HG03432 (cell line): ENCODE data around the gene NAGPA.

ENCODE experiments used
- ATAC-seq: cut with Tn5 transposase; IDR thresholded peaks from one replicate; pipeline ENCODE4 v1.9.1; 2021; ENCODE audit warnings: mild to moderate bottlenecking, moderate library complexity; ENCODE audit not compliant: unreplicated experiment

NAGPA gene

DNA sequence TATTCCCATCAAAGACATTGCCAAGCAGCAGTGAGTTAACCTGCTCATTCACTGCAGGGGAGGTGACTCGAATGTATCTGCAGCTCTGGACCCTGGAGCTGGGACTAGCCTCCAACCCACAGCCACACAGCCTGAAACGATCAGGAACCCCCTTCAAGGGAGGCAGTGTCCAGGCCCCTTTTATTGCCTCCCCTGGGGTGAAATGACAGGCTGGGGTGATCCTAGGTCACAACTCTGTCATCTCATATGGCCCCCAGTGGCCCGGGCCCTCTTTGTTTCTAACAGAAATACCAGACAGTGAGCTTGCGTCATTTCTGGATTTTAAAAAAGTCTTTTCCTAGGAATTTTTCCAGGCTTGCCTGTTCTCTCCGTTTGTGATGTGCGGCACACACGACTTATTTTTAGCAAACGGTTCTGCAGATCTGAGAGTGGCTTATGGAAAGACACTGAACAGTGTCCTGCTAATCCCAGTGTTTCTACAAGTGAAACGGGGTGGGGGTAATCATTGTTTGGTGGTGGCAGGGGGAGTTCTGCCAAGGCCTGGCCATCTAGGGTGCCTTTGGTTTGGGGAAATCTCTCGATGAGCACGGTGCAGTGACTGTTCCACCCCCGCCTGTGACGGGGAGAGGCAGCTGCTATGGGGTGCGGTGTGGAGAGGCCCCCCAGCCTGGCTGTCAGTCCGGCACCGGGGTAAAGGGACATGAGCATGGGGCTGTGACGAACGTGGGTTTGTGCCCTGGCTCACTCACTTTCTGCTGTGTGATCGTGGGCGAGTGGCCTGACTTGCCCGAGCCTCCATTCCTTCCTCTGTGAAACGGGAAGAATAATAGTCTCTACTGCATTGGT is 27.2 kb downstream of the NAGPA start:
- ATAC-seq = no peak

DNA sequence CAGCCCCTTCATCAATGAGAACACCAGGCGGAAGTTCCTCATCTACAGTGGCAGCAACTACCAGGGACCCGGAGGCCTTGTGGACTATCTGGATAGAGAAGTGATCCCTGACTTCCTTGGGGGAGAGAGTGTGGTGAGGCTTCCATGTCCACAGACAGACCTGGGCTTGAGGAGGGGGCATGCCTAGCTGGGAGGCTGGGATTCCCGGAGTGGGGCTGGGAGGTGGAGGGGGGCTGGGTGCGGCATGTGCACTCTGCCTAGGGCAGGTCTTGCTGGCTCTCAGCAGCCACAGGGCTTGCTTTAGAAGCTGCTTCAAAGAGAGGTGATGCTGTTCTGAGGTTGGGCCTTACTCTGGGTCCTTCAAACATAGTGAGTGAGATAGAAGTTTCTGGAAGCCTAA is 27.8 kb downstream of the NAGPA start:
- no peak for ATAC-seq

DNA sequence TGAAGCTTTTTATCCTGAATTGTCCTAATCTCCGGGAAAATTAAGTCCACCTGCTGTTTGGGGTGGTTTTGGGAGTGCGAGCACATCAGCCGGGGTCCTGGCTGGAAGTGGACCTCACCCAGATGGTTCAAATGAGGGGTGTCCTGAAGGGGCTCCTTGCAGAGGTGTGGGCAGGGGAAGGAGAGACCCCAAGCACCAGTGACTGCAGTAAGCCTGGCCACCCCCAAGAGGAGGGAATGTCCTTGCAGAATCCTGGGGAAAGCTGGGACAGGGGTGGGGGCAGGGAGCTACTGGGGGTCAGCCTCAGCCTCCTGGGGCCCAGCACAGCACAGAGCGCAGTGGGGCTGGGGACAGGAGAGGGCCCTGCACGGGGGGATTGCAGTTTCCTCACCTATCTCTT is 29.4 kb downstream of the NAGPA start:
- no peak for ATAC-seq

DNA sequence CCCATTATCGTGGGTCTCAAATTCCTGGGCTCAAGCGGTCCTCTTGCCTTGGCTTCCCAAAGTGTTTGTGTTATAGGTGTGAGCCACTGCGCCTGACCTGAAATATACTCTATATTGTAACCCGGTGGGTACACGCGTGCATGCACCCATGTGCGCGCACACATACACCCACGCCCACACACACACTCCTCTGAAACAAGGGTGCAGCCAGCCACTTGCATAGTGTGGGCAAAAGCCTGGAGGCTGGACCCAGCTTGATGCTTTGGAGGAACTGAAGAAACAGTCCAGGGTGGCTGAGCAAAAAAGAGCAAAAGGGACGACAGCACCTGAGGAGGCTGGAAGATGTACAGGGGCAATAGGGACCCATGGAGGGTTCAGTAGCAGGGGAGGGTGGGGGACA is 29.9 kb downstream of the NAGPA start:
- ATAC-seq = no peak

DNA sequence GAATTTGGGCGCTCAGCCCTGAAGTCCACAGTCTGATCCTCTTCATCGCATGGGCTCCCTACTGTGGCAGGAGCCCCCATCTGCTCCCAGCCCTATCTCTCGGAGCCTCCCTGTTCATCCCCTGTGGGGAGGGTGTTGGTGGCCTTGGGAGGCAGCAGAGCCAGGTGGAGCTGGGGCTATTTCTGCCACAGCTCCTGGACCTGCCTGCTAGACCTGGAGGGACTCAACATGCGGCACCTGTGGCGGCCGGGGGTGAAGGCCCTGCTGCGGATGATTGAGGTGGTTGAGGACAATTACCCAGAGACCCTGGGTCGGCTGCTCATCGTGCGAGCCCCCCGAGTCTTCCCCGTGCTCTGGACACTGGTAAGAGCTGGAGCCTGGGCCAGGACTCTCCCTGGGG is 30.5 kb downstream of the NAGPA start:
- ATAC-seq = no peak

DNA sequence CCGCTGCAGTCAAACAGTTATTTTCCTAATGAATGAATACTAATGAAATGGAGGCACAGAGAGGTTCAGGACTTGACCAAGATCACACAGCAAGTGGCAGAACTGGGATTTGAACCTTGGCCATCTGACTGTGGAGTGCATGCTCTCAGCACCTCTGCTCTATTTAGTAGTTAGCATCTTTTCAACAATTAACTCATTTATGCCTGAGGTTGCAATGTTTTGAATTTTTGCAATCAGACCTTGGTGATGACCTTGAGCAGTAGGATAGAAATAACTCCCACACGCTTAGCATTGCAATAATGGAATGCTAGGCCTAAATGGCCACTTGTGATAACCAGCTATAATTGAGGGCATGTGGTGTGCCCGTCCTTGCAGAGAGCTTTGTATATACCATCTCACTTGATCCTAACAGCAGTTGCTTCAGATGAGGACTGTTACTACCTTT is 31.0 kb downstream of the NAGPA start:
- ATAC-seq = no peak

DNA sequence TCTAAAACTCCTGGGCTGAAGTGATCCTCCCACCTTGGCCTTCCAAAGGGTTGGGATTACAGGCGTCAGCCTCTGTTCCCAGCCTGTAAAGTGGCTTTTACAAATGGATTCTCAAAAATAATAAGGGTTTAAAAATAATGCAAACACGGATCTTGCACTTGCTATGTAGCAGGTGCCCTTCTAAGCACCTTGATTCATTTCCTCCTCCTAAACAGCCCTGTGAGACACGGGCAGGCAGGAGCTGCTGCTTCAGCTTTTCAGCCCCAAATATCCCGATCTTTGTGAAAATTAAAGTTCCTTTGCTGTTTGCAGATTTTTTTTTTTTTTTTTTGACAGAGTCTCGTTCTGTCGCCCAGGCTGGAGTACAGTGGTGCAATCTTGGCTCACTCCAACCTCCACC is 31.7 kb downstream of the NAGPA start:
- no peak for ATAC-seq

DNA sequence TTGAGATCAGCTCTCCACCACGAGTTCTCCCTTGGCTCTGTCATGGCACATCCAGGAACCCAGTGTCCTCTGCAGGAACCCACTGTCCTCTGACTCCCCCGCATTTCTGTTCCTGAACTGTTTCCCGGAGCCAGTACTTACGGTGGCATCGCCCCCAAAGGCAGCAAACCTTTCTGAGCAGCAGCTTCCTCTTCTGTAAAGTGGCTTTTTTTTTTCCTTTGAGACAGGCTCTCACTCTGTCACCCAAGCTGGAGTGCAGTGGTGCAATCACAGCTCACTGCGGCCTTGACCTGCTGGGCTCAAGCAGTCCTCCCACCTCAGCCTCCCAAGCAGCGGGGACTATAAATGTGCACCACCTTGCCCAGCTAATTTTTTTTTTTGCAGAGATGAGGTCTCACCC is 32.2 kb downstream of the NAGPA start:
- no peak for ATAC-seq

DNA sequence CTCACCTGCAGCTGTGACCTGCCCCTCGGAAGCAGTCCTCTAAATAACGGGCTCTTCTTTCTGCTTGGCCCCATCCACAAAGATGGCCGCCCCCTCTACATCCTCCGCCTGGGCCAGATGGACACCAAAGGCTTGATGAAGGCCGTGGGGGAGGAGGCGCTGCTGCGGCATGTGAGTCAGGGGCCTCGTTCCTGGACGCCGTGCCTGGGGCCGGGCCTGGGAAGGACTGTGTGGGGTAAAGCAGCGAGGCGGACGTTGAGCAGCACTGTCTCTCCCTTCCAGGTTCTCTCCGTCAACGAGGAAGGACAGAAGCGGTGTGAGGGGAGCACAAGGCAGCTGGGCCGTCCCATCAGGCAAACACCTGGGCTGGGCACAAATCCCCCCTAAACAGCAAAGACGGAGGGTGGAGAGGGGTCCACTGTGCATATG is 33.1 kb downstream of the NAGPA start:
- ATAC-seq = no peak

DNA sequence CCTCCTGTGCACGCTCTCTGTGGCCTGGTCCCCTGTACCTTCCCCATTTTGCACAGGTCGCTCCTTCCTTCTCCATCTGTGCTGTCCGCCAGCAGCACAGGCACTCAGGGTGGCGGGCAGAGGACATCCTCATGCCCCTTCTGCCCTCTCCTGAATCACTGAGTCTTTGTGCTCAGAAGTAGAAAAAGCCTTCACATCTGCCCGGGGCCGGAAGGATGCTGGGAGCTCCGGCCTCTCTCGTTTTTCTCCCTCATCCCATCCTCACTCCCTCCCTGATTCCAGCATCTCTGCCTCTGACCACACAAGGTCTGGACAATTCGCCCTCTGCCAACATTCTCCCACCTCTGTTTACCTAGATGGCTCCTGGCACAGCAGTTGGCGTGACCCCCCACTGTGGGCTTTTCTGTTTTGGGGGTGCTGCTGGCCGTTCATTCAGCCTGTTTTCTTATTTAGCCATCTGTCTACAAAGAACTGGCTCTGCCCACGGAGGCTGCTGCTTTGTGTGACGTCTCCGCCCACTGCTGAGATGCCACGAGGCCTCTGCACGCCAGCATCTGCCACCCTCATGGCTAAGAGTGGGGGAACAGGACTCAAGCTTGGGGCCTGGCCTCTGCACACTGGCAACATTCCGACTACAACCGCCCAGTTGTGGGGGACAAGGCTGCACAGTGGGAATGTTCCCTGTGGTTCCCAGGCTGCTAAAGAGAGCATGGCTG is 38.9 kb downstream of the NAGPA start:
- ATAC-seq = no peak

DNA sequence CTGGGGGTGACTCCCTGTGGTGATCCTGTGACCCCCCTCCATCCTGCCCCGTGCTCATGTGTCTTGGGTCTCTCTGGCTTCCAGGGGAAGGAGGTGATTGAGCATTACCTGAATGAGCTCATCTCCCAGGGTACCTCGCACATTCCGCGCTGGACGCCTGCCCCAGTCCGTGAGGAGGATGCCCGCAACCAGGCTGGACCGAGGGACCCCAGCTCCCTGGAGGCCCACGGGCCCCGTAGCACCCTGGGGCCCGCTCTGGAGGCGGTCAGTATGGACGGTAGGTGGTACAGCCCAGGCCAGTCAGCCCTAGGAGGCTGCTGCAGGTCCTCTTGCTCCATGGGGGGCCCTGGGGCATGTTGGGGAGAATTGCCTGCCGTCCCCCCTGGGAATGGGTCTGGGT is 42.0 kb downstream of the NAGPA start:
- no peak for ATAC-seq

DNA sequence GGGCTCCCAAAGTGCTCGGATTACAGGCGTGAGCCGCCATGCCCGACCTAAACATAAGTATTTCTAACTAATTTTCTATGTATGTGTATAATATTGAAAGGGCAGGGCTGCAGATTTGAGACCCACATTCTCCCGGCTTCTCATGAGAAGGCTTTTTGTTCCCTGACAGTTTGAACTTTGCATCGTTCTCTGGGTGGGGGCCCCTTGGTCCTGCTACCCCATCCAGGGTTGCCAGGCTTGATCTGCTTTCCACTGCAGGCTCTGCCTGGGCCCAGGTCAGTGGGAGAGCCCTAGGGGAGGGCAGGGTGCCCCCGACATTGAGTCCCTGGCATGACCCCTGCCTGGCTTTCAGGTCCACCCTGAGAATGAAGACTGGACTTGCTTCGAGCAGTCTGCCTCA is 43.3 kb downstream of the NAGPA start:
- no peak for ATAC-seq

DNA sequence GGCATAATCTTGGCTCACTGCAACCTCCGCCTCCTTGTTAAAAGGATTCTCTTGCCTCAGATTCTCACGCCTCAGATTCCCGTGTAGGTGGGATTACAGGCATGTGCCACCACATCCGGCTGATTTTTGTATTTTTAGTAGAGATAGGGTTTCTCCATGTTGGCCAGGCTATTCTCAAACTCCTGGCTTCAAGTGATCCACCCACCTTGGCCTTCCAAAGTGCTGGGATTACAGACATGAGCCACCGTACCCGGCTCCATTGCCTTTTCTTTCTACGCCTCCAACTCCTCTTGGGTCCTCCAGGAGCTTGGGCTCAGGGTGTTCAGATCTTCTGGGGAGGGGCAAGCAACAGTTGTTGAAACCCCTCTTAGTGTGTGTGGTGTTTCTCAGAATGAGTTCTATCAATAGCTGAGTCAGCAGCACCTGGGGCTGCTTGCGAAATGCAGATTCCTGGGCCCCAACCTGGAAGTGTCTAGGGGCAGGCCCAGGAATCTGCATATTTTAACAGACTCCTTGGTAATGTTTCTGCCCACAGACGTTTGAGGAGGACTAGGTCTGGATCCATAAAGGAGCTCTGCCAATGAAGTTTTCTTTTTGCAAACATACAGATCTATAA is 44.2 kb downstream of the NAGPA start:
- no peak for ATAC-seq

DNA sequence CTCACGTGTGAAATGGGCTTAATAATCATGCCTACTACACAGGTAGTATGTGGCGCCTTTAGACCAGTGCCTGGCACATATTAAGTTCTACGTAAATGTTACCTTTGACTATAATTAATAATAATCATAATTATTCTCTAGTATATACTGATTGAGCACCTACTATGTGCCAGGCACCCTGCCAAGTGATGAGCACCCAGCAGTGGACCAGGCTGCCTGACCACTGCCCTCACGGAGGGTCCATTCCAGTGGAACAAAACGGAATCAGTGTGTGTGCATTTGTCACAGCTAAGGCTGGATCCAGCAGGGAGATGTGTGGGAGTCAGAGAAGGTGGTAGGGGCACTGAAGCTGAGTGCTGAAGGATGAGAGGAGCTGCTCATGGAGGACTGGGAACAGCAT is 45.1 kb downstream of the NAGPA start:
- ATAC-seq = no peak

DNA sequence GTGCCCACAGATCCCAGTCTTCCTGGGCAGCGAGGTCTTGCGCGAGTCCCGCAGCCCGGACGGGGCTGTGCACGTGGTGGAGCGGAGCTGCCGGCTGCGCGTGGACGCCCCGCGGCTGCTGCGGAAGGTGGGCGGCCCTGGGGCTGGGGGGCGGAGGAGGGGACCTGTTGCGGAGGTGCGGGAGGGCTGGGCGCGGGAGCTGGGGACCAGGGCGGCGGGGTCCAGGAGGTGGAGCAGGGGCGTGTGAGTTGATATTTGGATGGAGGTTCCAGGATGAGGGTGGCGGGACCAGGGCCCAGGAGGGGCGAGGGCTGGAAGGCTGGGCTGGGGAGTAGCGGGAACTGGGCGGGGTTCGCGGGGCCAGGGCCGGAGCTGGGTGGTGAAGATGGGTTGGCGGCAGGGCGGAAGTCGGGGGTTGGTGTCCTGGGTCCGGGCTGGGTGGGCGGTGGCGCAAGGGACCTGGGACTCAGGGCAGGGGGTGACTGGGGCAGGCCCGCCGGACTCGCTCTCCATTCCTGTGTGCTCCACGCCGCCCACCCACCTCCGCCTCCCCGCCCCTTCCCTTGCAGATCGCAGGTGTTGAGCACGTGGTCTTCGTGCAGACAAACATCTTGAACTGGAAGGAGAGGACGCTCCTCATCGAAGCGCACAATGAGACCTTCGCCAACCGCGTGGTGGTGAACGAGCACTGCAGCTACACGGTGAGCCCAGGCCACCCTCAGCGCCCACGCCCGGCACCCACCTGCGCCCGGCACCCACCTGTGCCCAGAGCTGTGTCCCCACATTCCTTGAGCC is 46.0 kb downstream of the NAGPA start:
- no peak for ATAC-seq

DNA sequence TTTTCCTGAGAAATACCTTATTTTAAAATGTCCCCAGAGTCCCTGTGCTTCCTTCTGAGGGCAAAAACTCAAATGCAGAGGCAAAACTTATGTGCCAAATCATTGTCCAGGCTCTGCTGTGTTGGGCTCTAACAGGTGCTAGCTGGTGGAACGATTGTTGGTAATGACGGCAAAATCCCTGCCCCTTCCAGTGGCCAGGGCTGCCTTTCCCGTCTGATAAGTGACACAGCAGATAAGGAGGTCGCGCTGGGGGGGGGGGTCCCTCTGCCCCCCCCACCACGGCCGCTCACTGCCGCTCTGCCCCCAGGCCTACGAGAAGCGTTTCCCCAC is 46.5 kb downstream of the NAGPA start:
- ATAC-seq = no peak

DNA sequence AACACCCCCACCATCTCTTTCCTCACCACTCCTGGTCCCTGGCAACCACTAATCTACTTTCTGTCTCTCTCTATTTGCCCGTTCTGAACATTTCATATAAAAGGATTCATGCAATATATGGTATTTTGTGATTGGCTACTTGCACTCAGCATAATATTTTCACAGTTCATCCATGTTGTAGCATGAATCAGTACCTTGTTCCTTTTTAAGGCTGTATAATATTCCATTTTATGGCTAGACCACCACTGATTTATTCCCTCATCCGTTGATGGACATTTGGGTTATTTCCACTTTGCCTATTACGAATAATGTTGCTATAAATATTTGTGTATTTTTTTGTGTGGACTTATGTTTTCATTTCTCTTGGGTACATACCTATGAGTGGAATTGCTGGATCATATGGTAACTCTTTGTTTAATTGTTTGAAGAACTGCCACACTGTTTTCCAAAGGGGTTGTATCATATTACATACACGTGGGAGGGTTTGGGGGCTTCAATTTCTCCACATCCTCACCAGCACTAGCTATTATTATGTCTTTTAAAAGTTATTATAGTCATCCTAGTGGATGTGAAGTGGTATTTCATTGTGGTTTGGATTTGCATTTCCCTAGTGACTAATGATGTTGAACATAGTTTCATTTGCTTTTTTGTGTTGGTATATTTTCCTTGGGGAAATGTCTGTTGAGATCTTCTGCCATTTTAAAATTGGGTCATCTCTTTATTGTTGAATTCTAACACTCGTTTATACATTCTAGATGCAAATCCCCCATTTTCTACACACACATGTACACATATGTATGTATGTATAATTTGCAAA is 49.4 kb downstream of the NAGPA start:
- no peak for ATAC-seq

DNA sequence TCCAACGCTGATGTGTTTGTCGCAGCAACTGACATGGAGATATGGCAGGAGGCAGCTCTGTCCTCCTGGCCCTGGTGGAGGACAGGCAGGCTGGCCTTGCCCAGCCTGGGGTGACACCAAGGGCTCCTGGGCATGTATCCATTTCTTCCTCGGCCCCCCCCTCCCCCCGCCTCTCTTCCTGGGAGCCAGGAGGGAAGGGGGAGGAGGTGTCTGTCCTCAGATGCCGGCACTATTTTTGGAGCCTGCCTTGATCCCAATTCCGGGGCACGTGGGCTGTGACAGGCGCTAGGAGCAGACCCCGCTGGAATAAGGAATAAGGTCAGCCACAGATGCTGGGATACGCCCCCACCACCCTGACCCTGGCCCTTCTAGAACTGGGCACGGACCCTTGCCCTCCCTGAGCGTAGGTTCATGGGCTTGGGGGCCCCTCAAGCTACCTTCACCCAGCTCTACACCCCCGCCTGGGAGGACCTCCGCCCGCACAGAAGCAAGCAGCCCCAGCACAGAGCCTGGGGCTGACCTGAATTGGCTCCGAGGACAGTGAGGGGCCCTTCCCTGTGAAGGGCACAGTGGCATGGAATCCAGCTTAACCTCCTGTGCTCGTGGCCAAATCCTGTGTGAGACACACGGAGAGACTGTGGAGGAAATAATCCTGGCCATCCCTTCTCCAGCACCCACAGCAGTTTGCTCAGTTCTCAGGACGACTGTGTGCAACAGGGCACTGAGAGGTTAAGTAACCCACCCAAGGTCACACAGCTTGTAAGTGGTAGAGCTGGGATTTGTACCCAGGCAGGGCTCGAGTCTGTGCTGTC is 51.5 kb downstream of the NAGPA start:
- ATAC-seq = no peak

DNA sequence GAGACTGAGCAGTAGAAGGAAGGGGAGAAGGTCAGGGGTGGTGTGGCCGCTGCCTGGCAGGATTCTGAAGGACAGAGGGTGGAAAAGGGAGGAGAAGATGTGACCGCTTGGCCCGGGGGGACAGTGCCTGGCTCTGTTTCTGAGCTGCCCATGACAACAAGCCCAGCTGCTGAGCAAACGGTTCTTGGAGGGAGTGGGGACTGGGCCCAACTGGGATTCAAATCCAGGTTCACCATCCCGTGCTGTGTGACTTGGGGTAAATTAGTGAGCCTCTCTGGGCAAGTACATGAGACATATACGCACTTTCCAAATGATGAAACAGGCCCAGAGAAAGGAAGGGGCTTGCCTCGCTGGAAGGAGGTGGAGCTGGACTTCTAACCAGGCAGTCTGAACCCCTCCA is 52.3 kb downstream of the NAGPA start:
- no peak for ATAC-seq

DNA sequence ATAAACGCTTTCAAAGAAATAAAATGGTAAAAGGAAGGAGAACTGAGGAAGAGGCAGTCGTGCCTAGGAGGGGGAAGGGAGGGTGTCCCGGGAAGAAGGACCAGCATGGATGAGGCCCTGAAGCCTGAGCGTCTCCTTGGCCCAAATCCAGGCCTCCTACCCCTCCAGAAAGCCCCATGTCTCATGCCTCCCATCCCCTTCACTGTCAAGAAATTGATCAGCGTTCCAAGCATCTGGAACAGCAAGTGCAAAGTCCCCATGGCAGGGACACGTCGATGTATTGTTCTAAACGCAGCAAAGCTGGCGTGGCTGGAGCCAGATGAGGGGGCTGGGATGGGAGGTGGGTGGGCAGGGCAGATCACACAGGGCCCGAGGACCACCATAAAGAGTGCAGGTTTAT is 53.0 kb downstream of the NAGPA start:
- no peak for ATAC-seq
